Colon (tissue), 2 donors: ENCODE data around the gene UBE2E3.
"Not testable (repeated sequence)": the region's sequence is repeated elsewhere in the genome, so short reads cannot be mapped to it uniquely, and the experiment has no call there.

Experiments used
- FAIRE-seq: peaks from 2 replicates; lab custom pipeline; 2012; peaks lifted over from hg19 to GRCh38; lab: Jason Lieb, UNC
- donor health status: control.
- donor health status: control.

Gene UBE2E3

GRCh38 chr2:180980106-180980942 is at the start of gene UBE2E3:
UBE2E3 (plus strand) TSS chr2:180980605; CDS start chr2:180982043, 1,438 bp downstream.
- no peak for FAIRE-seq

- FAIRE-seq: no peak
Measured at GRCh38 chr2:180931841-180932240, 48.6 kb upstream of the UBE2E3 start.

DNA sequence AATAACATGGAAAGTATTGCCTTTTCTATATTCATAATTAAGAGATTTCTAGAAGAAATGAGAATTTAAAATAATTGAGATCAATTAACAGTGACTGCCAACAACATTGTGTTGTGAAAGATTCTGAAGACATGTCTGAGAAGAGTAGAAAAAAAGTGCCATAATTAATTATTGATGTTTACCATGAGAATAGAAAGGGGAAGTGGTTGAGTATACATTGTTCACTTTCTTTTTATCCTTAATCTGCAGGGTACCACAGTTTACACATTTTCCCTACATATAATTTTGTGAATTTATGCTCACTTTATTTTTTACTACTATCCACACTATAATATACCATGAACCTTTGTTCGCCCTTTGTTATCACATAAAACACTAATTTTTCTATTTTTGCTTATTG is 47.1 kb upstream of the UBE2E3 start:
- no peak for FAIRE-seq

GRCh38 chr2:180934911-180935310 is 45.5 kb upstream of the UBE2E3 start:
- FAIRE-seq: no peak

- FAIRE-seq: not testable (repeated sequence)
Measured at GRCh38 chr2:180937480-180937879, 42.9 kb upstream of the UBE2E3 start.

GRCh38 chr2:180938451-180938850 is 42.0 kb upstream of the UBE2E3 start:
- no peak for FAIRE-seq

GRCh38 chr2:180943275-180943674 is 37.1 kb upstream of the UBE2E3 start:
- no peak for FAIRE-seq

DNA sequence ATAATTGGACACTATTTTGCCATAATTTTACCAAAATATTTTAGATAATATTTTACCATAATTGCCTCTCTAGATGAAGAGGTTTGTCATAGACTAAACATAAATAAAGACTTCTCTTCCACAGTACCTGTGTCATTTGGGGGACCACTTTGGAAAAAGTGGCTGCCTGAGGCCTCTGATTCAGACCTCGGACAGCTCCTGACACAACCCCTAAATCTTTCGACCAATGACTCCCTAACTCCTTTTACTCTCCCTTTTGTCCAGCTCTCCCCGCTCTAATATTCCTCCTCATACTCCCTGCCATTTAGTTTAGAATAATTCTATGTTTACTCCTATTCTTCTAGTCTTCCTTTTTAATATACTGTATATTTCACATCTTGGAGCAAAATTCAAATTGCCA is 36.0 kb upstream of the UBE2E3 start:
- no peak for FAIRE-seq

GRCh38 chr2:180947208-180947689 is 33.2 kb upstream of the UBE2E3 start:
- no peak for FAIRE-seq

DNA sequence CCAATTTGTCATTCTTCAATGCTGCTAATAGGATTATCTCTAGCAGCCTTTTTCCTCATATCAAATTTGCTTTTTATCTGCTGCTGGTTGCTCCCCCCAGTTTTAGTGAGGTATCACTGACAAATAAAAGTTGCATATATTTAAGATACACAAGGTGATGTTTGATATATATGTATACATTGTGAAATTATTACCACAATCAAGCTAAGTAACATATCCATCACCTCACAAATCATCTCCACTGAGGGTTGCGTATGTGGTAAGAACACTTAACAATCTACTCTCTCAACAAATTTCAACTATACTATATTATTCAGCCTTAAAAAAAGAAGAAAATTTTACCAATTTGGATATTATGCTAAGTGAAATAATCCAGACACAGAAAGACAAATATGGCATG is 30.5 kb upstream of the UBE2E3 start:
- no peak for FAIRE-seq

- FAIRE-seq: no peak
Measured at GRCh38 chr2:180952082-180952481, 28.3 kb upstream of the UBE2E3 start.

GRCh38 chr2:180952731-180953336 is 27.6 kb upstream of the UBE2E3 start:
- FAIRE-seq: no peak

GRCh38 chr2:180953550-180953949 is 26.9 kb upstream of the UBE2E3 start:
- no peak for FAIRE-seq

- FAIRE-seq: no peak
Measured at GRCh38 chr2:180955101-180955500, 25.3 kb upstream of the UBE2E3 start.

DNA sequence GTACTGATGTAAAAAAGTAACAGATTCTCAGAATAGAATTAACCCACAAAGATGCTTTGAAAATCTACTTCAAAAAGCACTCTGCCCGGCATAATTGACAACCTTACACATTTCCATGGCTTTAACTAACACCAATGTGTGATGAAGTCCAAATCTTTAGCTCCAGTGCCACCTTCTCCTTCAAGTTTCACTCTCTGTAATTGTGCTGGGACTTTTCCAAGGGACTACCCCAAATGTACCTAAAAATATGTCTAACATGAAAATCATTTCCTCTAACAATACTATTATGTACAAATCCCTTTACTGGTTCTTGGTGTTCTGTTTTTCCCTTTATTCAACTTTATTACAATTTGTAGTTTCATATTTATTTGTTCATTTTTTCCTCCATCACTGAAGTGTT is 20.6 kb upstream of the UBE2E3 start:
- FAIRE-seq: no peak

DNA sequence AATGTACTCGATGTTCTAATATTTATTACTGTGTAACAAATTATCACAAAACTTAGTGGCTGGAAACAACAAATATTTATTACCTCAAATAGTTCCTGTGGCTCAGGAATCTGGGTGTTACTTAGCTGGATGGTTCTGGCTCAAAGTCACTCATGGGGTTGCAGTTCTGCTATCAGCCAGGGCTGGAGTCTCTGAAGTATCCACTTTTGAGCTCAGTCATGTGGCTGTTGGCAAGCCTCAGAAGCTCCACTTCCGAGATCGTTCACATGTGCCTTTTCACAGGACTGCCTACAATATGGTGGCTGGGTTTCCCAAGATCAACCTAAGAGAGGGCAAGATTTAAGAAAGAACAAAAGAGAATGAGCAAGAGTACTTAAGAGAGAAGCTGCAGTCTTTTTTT is 19.4 kb upstream of the UBE2E3 start:
- FAIRE-seq: no peak

- FAIRE-seq: no peak
Measured at GRCh38 chr2:180962727-180963314, 17.6 kb upstream of the UBE2E3 start.

DNA sequence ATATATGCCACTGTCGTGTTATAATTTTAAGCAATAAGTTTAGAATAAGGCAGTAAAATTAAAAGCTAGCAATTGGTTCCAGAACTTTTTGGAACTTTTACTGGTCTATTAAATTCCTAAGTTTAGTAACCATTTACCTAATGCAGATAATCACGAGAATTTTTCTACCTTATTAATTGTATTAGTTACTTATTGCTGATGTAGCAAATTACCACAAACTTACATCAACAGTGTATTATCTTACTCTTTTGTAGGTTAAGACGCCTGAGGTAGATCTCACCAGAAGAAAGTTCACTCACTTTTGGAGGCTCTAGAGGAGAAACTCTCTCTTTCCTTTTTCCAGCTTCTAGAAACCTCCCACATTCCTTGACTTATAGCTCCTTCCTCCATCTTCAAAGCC is 14.0 kb upstream of the UBE2E3 start:
- FAIRE-seq: no peak

DNA sequence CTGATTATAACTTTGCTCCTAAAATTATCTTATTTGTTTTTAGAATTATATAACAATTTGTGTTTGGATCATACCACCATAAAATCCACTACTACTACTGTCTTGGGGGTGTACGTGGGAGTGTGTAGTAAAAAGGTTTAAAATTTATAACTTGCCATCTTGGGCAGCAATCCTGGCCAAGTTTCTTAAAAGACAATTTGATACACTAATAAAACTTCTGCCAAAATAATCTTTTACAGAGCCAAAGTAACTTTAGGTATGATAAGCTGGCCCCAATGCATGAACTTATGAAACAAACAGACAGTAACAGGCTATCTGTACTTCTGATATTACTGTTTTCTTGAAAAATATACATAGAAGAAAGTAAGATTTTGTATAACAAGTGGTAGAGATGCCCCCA is 11.3 kb upstream of the UBE2E3 start:
- FAIRE-seq: no peak

DNA sequence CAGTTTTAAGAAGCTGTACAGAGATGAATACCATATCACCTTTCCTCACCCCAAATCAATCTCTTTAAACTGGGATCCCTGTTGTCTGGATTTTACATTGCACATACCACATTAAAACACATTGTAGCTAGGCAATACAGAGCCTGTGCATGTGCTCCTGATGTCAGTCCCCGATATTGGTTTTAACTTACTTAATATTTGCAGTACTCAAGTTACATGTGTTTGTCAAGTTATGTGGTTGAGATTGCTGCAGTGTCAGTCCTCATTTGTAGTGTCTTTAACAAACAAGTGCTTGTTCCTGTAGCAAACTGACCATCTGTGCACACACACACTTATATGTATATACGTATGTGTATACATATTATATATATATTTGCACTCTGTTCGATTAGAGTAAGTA is 10.4 kb upstream of the UBE2E3 start:
- no peak for FAIRE-seq

DNA sequence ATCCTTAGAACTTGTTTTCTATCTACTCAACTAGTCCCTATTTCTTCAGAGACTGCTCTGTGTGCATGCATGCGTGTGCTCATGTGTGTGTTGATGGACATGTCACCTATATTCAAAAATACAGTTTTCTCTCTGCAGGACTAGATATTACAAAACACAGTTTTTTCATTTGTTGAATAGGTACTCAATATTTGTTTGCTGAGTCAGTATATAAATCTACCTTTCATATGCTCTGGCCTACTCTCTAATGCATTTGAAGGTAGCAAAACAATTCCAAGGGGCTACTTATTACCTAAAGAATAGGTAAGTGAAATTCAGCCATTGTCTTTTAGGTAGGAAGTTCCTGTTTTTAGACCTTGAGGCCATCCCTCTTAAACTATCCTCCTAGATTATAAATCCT is 8.6 kb upstream of the UBE2E3 start:
- FAIRE-seq: no peak

DNA sequence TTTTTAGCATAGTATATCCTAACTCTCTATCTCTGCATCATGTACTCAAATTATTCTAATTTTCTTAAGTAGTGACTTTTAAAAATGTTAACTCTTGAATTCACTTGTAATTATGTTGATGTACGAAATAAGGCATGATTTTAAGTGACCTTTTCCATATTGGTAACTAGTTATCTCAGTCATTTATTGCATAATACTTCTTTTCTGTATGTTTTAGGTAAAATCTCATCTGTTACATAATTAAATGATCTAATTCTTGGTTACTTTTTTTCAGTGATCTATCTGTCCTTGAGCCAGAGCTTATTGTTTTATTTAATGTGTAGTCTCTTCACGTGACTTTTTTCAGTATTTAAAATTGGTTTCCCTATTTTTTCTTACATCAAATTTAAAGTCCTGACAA is 4.8 kb upstream of the UBE2E3 start:
- no peak for FAIRE-seq
